ENCODE measurements around the gene OAT.
"Not testable (repeated sequence)": the region's sequence is repeated elsewhere in the genome, so short reads cannot be mapped to it uniquely, and the experiment has no call there.

The OAT gene

GRCh38 chr10:124376411-124376810 lies 42.3 kb downstream of the OAT start:
- DNase-seq: no peak

- no peak for DNase-seq
Observed at GRCh38 chr10:124375691-124376090, 43.0 kb downstream of the OAT start.

GRCh38 chr10:124375353-124375614 lies 43.4 kb downstream of the OAT start:
- DNase-seq: no peak

GRCh38 chr10:124374535-124375352 lies 44.0 kb downstream of the OAT start:
- no peak for DNase-seq

- no peak for DNase-seq
Observed at GRCh38 chr10:124372899-124373298, 45.8 kb downstream of the OAT start.

GRCh38 chr10:124370426-124370825 lies 48.3 kb downstream of the OAT start:
- no peak for DNase-seq

- no peak for DNase-seq
Observed at GRCh38 chr10:124369986-124370385, 48.7 kb downstream of the OAT start.

- not testable (repeated sequence) for DNase-seq
Observed at GRCh38 chr10:124369533-124369932, 49.2 kb downstream of the OAT start.

GRCh38 chr10:124369066-124369465 lies 49.7 kb downstream of the OAT start:
- no peak for DNase-seq

- DNase-seq: no peak
Observed at GRCh38 chr10:124367936-124368335, 50.8 kb downstream of the OAT start.

- no peak for DNase-seq
Observed at GRCh38 chr10:124367414-124367813, 51.3 kb downstream of the OAT start.

GRCh38 chr10:124366825-124367224 lies 51.9 kb downstream of the OAT start:
- DNase-seq: no peak

- no peak for DNase-seq
Observed at GRCh38 chr10:124366343-124366742, 52.4 kb downstream of the OAT start.

GRCh38 chr10:124364674-124365073 lies 54.0 kb downstream of the OAT start:
- no peak for DNase-seq

- DNase-seq: no peak
Observed at GRCh38 chr10:124362568-124362967, 56.2 kb downstream of the OAT start.

- no peak for DNase-seq
Observed at GRCh38 chr10:124359336-124359832, 59.3 kb downstream of the OAT start.

- no peak for DNase-seq
Observed at GRCh38 chr10:124357561-124357885, 61.2 kb downstream of the OAT start.

- DNase-seq: no peak
Observed at GRCh38 chr10:124356701-124357560, 61.8 kb downstream of the OAT start.

- DNase-seq: no peak
Observed at GRCh38 chr10:124354411-124355382, 64.0 kb downstream of the OAT start.

GRCh38 chr10:124353896-124354295 lies 64.8 kb downstream of the OAT start:
- DNase-seq: no peak

- DNase-seq: no peak
Observed at GRCh38 chr10:124353091-124353815, 65.5 kb downstream of the OAT start.

- DNase-seq: no peak
Observed at GRCh38 chr10:124351481-124352220, 67.1 kb downstream of the OAT start.
